Thoracic aorta (tissue), 2 donors: ENCODE results near the gene TMEM37. TPM values are rescaled to one million over a fixed set of nuclear protein-coding genes. Genes with fewer than 3 reads are reported as not detected.

Source experiments
- ATAC-seq: fragments of 150-250 bp; one replicate; pipeline ENCODE4 v1.8.0; 2017; ENCODE audit warnings: low read depth; ENCODE audit not compliant: insufficient number of reproducible peaks, low FRiP score
- DNase-seq: peaks from one replicate; pipeline ENCODE4 v3.0.0-alpha.2; 2020; ENCODE audit warnings: low spot score
- H3K27ac ChIP-seq, 2 donors: fragments of 200-600 bp; sonication (generic); 1 replicate in 1 of 2; 2 replicates in 1 of 2; pipeline ENCODE4 v1.5.1; 2016; ENCODE audit warnings: mild to moderate bottlenecking in 2 of 2, moderate library complexity in 2 of 2
- H3K27me3 ChIP-seq: fragments of 200-600 bp; sonication (generic); replicated peaks from 2 replicates; pipeline ENCODE4 v1.6.0; 2016; ENCODE audit warnings: mild to moderate bottlenecking; ENCODE audit not compliant: insufficient read depth
- H3K36me3 ChIP-seq: fragments of 200-600 bp; sonication (generic); one replicate; pipeline ENCODE4 v1.5.1; 2016
- H3K4me1 ChIP-seq, 2 donors: fragments of 200-600 bp; sonication (generic); 1 replicate in 1 of 2; 2 replicates in 1 of 2; pipeline versions ENCODE4 v1.5.1 to v1.6.0; 2016; ENCODE audit warnings: low read depth in 2 of 2, mild to moderate bottlenecking in 1 of 2; ENCODE audit not compliant: control insufficient read depth in 1 of 2
- H3K4me3 ChIP-seq: fragments of 200-600 bp; sonication (generic); 2 replicates; pipeline ENCODE4 v1.5.1; 2016; ENCODE audit warnings: mild to moderate bottlenecking
- H3K9me3 ChIP-seq: fragments of 200-600 bp; sonication (generic); 2 replicates; pipeline ENCODE4 v1.5.1; 2016
- CTCF ChIP-seq: fragments of 200-600 bp; sonication (generic); IDR thresholded peaks from one replicate; pipeline ENCODE4 v1.5.1; 2019; ENCODE audit warnings: antibody characterized with exemption
- total RNA-seq, 2 donors: library from RNA; depleted of rRNA; stranded (reverse); fragments of >200 nt; gene quantifications; one replicate each; pipeline versions ENCODE4 v1.1.0 to v1.2.3, GENCODE V29; 2016

The TMEM37 gene
- total RNA-seq, 2 donors from 2014 or later: 4.9 to 12.3 TPM

DNA sequence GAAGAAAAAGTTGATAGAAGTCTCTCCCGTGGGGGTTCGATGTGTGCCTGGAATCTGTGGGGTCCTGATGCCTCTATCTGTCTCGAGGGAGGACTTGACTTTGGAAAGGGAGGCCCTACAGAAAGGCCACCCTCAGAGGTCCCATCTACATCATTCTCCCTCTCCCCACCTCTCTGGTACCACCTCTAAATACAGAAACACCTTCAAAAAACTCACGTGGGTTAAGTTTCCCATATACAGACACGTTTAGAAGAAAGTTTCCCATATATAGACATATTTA, 5.3 kb upstream of the TMEM37 start:
- Histone ChIP-seq H3K36me3 (no peaks in the 10 kb centered on the region), H3K27me3 (no peaks in the 10 kb centered on the region), H3K9me3 (no peaks in the 10 kb centered on the region), H3K27ac (no peak overlapping the region), H3K4me3 (no peak overlapping the region), H3K4me1 (peaks cover 0 to 14% of the 10 kb centered on the region in 2 donors)
- TF ChIP-seq CTCF: no peak
- no peak for ATAC-seq
- DNase-seq: no peak

- TF ChIP-seq CTCF: no peak
- Histone ChIP-seq H3K36me3 (no peaks in the 10 kb centered on the region), H3K27ac (no peak overlapping the region), H3K27me3 (no peaks in the 10 kb centered on the region), H3K4me1 (peaks cover 0 to 13% of the 10 kb centered on the region in 2 donors), H3K9me3 (no peaks in the 10 kb centered on the region), H3K4me3 (no peak overlapping the region)
- no peak for DNase-seq
- no peak for ATAC-seq
These were observed 4.8 kb upstream of the TMEM37 start for GRCh38 chr2:119426801-119427395.

DNA sequence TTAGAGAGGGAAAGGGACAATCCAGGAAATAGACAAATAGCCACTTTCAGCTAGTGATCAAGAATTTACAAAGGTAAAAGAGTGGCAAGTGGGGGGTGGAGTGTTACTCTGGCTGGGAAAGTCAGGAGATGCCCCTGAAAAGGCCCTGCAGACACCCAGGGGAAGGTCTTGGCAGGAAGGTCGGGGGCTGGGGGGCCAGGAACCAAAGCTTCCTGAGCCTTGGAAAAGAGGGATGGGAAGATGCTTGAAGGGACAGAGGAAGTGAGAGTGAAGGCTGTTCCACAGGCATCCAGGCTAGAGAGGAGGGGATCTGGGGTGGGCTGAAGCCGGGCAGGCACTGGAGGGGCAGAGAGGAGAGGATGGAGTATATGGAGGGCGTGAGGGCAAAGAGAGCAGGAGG, 3.9 kb upstream of the TMEM37 start:
- Histone ChIP-seq H3K4me3 (no peak overlapping the region), H3K9me3 (no peaks in the 10 kb centered on the region), H3K27me3 (no peaks in the 10 kb centered on the region), H3K27ac (no peak overlapping the region), H3K4me1 (peaks cover 3 to 20% of the 10 kb centered on the region in 2 donors), H3K36me3 (no peaks in the 10 kb centered on the region)
- no peak for DNase-seq
- no peak for TF ChIP-seq CTCF
- ATAC-seq: no peak

DNA sequence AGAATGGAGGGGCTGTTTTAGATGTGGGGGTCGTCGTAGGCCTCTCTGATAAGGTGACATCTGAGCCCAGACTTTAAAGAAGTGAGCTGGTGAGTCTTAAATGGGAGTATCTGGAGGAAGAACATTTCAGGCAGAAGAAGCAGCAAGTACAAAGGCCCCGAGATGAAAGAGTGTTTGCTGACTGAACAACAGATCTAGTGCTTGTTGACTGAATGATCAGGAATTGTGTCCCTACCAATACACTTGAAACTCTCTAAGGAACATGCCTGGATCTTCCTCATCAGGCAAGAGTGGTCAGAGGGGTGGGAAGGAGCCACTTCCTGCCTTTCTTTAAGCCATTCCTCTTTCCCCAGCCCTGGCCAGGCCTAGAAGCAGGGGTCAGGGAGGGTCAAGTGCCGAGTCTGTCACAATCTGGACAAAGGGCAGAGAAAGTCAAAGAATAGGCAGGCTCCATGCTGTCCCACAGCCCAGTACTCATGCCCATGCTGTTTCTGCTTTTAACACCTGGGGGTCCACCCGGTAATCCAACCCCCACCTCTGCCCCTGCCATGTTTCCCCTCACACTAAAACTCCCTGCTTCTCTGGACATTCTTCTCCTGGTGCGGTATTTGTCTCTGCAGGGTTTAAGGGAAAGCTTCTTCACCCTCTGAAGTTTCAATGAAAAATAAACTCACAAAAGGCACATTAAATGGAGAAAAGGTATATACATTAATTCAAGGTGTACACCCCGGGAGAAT, 3.0 kb upstream of the TMEM37 start:
- Histone ChIP-seq H3K4me1 (peaks cover 3 to 25% of the 10 kb centered on the region in 2 donors), H3K36me3 (no peaks in the 10 kb centered on the region), H3K4me3 (no peak overlapping the region), H3K27me3 (no peaks in the 10 kb centered on the region), H3K9me3 (no peaks in the 10 kb centered on the region), H3K27ac (no peak overlapping the region)
- no peak for TF ChIP-seq CTCF
- DNase-seq (no peak), ATAC-seq (no peak)

DNA sequence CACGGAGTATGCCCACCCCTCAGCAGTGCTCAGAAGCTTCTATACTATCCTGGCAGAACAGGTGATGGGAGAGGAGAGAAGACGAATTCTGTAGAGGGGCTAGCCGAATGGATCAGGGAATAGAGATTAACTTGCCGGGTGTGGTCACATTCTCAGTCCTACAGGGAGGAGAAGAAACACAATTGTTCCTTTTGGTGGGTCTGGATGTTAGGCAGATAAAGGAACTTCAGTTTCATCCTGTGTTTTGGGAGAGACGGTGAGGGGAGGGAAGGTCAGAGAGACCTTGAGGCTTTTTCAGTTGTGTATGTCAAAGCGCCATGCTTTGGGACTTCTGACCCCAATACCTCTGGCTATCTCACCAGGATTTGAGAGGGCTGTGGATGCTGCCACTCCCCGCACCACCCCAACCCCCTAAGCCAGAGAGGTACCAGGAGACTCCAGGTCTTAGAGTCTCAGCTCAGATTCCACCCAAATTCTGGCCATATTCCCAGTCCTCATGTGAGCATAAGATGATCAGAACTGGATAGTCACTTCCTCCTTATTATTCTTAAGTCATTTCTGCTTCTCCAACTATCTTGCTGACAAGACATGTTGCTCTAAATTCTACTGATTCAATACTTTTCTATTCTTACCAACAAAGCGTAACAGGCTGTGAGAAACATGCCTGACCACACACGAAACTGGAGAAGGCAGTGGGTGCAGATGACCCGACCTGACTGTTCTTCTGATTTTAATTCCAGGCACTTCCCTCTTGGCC, 2.3 kb upstream of the TMEM37 start:
- DNase-seq (no peak), ATAC-seq (no peak)
- no peak for TF ChIP-seq CTCF
- Histone ChIP-seq H3K27me3 (no peaks in the 10 kb centered on the region), H3K4me1 (peaks cover 3 to 25% of the 10 kb centered on the region in 2 donors), H3K27ac (no peak overlapping the region), H3K4me3 (no peak overlapping the region), H3K9me3 (no peaks in the 10 kb centered on the region), H3K36me3 (no peaks in the 10 kb centered on the region)
